Measurements from ENCODE around the gene GCDH. TPM values are rescaled to one million over a fixed set of nuclear protein-coding genes. Genes with fewer than 3 reads are reported as not detected.

GCDH gene
- total RNA-seq, 2 donors from 2014 or later, result 41.5 to 77.2 TPM

DNA sequence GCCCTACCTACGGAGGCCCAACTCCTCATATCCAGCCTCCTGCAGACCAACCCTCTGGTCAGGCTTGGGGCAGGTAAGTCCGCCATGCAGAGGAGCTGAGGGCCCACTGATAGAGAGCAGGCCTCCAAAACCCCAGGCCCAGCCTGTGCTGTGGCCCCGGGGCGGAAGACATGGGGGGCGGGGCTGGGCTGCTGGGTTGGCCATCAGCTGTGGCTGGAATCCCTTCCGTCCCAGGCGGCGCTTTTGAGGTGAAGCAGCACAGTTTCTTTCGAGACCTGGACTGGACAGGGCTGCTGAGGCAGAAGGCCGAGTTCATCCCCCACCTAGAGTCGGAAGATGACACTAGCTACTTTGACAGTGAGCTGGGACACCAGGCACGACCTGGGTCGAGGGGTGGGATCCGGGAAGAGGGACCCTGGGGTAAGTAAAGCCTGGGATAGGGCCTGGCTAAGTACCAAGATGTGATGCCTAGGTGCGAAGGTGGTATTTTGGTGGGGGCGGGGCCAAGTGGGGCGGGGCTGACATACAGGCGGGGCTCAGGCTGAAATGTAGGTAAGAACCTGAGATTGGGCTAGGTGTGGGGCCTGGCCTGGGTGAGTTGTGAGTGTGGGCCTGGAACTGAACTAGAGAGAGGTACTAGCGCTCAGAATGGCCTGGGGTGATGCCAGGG, 25.1 kb upstream of the GCDH start:
- Mint-ChIP-seq H3K36me3 (no peaks in the 10 kb centered on the region), H3K4me3 (peak overlapping the region; percentile 48), H3K4me1 (ENCODE audit: low read depth in 2 of 2) (peaks cover 8% of the 10 kb centered on the region in 2 donors), H3K27ac (peak overlapping the region in 1 of 2 donors; percentile 50), H3K27me3 (peaks cover 0 to 2% of the 10 kb centered on the region in 2 donors), H3K9me3 (no peaks in the 10 kb centered on the region)
- no peak for DNase-seq (ENCODE audit: low spot score)
- ATAC-seq, result no peak

- ATAC-seq (no peak), DNase-seq (ENCODE audit: low spot score) (peak; percentile 39)
- Mint-ChIP-seq H3K4me1 (ENCODE audit: low read depth in 2 of 2) (peaks cover 8% of the 10 kb centered on the region in 2 donors), H3K27me3 (peaks cover 0 to 2% of the 10 kb centered on the region in 2 donors), H3K9me3 (no peaks in the 10 kb centered on the region), H3K27ac (peak overlapping the region in 1 of 2 donors; percentile 50), H3K4me3 (peak overlapping the region; percentile 48), H3K36me3 (no peaks in the 10 kb centered on the region)
Measured at GRCh38 chr19:12866416-12867119, 24.4 kb upstream of the GCDH start.

- no peak overlapping the region for H3K27ac Mint-ChIP-seq
- peaks cover 0 to 2% of the 10 kb centered on the region in 2 donors for H3K27me3 Mint-ChIP-seq
- DNase-seq (ENCODE audit: low spot score) (peak; percentile 80), ATAC-seq (peak; percentile 74 to 87)
- no peaks in the 10 kb centered on the region for H3K9me3 Mint-ChIP-seq
- peaks cover 8 to 14% of the 10 kb centered on the region in 2 donors for H3K4me1 Mint-ChIP-seq (ENCODE audit: low read depth in 2 of 2)
- no peaks in the 10 kb centered on the region for H3K36me3 Mint-ChIP-seq
- H3K4me3 Mint-ChIP-seq, result peak overlapping the region; percentile 48
Measured at GRCh38 chr19:12867120-12868099, 23.6 kb upstream of the GCDH start.

GRCh38 chr19:12868540-12869112, 22.3 kb upstream of the GCDH start:
- ATAC-seq (no peak), DNase-seq (ENCODE audit: low spot score) (peak; percentile 49)
- Mint-ChIP-seq H3K36me3 (no peaks in the 10 kb centered on the region), H3K4me1 (ENCODE audit: low read depth in 2 of 2) (peaks cover 8 to 22% of the 10 kb centered on the region in 2 donors), H3K27me3 (peaks cover 0 to 2% of the 10 kb centered on the region in 2 donors), H3K27ac (no peak overlapping the region), H3K4me3 (no peak overlapping the region), H3K9me3 (no peaks in the 10 kb centered on the region)

GRCh38 chr19:12871681-12872080, 19.3 kb upstream of the GCDH start:
- no peak overlapping the region for H3K27ac Mint-ChIP-seq
- ATAC-seq (no peak), DNase-seq (ENCODE audit: low spot score) (peak; percentile 31)
- H3K36me3 Mint-ChIP-seq, result no peaks in the 10 kb centered on the region
- peaks cover 6 to 20% of the 10 kb centered on the region in 2 donors for H3K4me1 Mint-ChIP-seq (ENCODE audit: low read depth in 2 of 2)
- H3K27me3 Mint-ChIP-seq, result no peaks in the 10 kb centered on the region
- H3K9me3 Mint-ChIP-seq, result no peaks in the 10 kb centered on the region
- no peak overlapping the region for H3K4me3 Mint-ChIP-seq

DNA sequence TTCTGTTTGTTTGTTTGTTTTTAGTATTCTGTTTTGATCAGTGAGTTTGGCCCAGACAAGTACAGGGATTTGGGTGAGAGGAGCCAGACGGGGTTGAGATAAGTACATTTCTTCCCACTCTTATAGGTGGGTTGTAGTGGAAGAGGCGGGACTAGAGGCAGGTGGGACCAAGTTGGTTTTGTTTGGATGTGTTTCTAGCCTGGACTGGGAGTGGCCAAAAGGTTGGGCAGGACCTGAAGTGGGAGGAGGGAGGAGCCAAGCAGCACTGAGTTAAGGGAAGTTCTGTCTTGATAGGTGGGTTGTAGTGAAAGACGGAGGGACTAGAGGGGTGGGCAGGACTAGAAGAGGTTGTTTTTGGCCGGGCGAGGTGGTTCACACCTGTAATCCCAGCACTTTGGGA, 18.7 kb upstream of the GCDH start:
- Mint-ChIP-seq H3K9me3 (no peaks in the 10 kb centered on the region), H3K36me3 (no peaks in the 10 kb centered on the region), H3K27ac (no peak overlapping the region), H3K27me3 (no peaks in the 10 kb centered on the region), H3K4me1 (ENCODE audit: low read depth in 2 of 2) (peaks cover under 1 to 16% of the 10 kb centered on the region in 2 donors), H3K4me3 (no peak overlapping the region)
- ATAC-seq, result no peak
- no peak for DNase-seq (ENCODE audit: low spot score)

DNA sequence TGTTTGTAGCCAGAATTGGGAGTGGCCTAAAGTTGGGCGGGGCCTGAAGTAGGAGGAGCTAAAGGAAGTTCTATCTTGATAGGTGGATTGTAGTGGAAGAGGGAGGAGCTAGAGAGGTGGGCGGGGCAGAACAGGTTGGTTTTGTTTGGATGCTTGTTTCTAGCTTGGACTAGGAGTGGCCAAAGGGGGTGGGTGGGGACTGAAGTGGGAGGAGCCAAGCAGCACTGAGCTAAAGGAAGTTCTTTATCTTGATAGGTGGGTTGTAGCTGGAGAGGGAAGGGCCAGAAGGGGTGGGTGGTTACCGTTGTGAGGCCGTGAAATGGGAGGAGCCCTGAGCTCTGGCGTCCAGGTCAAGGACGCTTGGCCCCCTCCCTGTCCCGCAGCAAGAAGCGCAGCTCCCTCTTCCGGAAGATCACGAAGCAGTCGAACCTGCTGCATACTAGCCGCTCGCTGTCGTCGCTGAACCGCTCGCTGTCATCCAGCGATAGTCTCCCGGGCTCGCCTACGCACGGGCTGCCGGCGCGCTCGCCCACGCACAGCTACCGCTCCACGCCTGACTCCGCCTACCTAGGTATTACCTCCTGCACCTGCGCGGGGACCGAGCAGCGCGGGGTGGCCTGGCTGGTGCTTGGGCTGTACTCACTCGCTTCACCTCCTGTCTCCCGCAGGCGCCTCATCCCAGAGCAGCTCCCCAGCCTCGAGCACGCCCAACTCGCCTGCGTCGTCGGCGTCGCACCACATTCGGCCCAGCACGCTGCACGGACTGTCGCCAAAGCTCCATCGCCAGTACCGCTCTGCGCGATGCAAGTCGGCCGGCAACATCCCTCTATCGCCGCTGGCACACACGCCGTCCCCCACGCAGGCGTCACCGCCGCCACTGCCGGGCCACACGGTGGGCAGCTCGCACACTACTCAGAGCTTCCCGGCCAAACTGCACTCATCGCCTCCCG, 17.7 kb upstream of the GCDH start:
- Mint-ChIP-seq H3K4me3 (no peak overlapping the region), H3K27ac (no peak overlapping the region), H3K27me3 (no peaks in the 10 kb centered on the region), H3K4me1 (ENCODE audit: low read depth in 2 of 2) (peaks cover 0 to 16% of the 10 kb centered on the region in 2 donors), H3K9me3 (no peaks in the 10 kb centered on the region), H3K36me3 (no peaks in the 10 kb centered on the region)
- ATAC-seq (peak; percentile 59 to 91), DNase-seq (ENCODE audit: low spot score) (peak; percentile 67)

DNA sequence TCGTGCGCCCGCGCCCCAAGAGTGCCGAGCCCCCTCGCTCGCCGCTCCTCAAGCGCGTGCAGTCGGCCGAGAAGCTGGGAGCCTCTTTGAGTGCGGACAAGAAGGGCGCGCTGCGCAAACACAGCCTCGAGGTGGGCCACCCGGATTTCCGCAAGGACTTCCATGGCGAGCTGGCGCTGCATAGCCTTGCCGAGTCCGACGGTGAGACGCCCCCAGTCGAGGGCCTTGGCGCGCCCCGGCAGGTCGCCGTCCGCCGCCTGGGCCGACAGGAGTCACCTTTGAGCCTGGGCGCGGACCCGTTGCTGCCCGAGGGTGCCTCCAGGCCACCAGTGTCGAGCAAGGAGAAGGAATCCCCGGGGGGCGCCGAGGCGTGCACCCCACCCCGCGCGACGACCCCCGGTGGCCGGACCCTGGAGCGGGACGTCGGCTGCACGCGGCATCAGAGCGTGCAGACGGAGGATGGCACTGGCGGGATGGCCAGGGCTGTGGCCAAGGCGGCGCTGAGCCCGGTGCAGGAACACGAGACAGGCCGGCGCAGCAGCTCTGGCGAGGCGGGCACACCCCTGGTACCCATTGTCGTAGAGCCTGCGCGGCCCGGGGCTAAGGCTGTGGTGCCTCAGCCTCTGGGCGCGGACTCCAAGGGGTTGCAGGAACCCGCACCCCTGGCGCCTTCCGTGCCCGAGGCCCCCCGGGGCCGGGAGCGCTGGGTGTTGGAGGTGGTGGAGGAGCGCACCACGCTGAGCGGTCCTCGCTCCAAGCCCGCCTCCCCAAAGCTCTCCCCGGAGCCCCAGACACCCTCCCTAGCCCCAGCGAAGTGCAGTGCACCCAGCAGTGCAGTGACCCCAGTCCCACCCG, 16.8 kb upstream of the GCDH start:
- DNase-seq (ENCODE audit: low spot score) (peak; percentile 56), ATAC-seq (no peak)
- no peaks in the 10 kb centered on the region for H3K27me3 Mint-ChIP-seq
- no peaks in the 10 kb centered on the region for H3K36me3 Mint-ChIP-seq
- no peak overlapping the region for H3K4me3 Mint-ChIP-seq
- H3K27ac Mint-ChIP-seq, result no peak overlapping the region
- H3K9me3 Mint-ChIP-seq, result no peaks in the 10 kb centered on the region
- H3K4me1 Mint-ChIP-seq (ENCODE audit: low read depth in 2 of 2), result peaks cover 0 to 16% of the 10 kb centered on the region in 2 donors

DNA sequence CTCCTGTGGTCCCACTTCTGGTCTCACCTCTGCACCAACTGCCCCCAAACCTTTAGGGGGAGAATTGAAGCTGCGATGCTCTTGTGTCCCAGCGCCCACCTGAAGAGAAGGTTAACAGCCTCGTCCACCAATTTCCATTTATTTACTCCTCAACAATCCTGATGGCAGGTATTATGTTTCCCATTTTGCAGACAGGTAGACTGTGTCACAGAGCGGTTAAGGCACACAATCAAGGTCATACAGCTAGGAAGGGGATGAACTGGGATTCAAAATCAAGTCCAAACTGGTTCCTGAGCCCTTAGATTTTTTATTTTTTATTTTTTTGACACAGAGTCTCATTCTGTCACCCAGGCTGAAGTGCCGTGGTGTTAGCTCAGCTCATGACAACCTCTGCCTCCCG, 15.9 kb upstream of the GCDH start:
- DNase-seq (ENCODE audit: low spot score) (no peak), ATAC-seq (no peak)
- no peaks in the 10 kb centered on the region for H3K9me3 Mint-ChIP-seq
- peaks cover 0 to 16% of the 10 kb centered on the region in 2 donors for H3K4me1 Mint-ChIP-seq (ENCODE audit: low read depth in 2 of 2)
- H3K36me3 Mint-ChIP-seq, result no peaks in the 10 kb centered on the region
- H3K4me3 Mint-ChIP-seq, result no peak overlapping the region
- H3K27me3 Mint-ChIP-seq, result no peaks in the 10 kb centered on the region
- no peak overlapping the region for H3K27ac Mint-ChIP-seq

GRCh38 chr19:12880551-12881171, 10.3 kb upstream of the GCDH start:
- Mint-ChIP-seq H3K36me3 (no peaks in the 10 kb centered on the region), H3K27ac (peak overlapping the region; percentile 63 to 78), H3K4me1 (ENCODE audit: low read depth in 2 of 2) (peaks cover 12 to 15% of the 10 kb centered on the region in 2 donors), H3K9me3 (no peaks in the 10 kb centered on the region), H3K4me3 (peak overlapping the region; percentile 83), H3K27me3 (no peaks in the 10 kb centered on the region)
- ATAC-seq, result peak; percentile 3 to 34
- DNase-seq (ENCODE audit: low spot score), result no peak

DNA sequence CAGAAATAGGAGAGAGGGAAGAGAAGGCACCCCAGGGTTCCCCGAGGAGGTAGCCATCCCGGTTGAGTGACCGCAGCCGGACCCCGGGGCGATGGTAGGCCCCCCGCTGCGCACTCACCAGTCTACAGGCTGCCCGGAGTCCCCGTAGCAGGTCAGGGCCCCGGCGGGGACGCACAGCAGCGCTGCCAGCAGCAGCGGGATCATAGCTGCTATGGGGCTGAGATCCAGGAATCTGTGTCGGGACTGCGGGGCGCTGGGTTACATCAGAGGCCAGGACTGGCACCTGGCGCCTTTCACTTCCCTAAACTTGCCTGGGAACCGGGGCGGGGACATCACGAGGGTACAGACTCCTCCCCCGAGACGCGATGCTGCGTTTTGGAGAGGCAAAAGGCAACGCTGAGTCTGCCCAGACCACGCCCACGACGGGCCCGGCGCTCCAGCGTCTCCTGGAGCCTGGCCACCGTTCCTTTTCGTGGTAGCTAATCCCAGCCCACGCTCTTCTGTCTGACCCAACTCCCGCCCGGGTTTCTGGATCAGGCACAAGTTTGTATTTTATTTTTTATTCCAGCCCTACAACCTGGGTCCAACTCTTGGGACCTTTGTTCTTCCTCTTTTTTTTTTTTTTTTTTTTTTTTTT, 9.7 kb upstream of the GCDH start, which contains the start of gene DNASE2:
Gene DNASE2 (minus strand): TSS at position 278 of the 637 bp plus-strand sequence. CDS start 74 bp downstream, at position 204.
- peak within 1 kb of the TSS; percentile 63 to 78 for H3K27ac Mint-ChIP-seq

More for the DNA sequence above, 9.7 kb upstream of the GCDH start, which contains the start of gene DNASE2:
- H3K4me1 Mint-ChIP-seq (ENCODE audit: low read depth in 2 of 2), result peaks cover 12 to 15% of the 10 kb centered on the region in 2 donors
- no peaks in the 10 kb centered on the region for H3K27me3 Mint-ChIP-seq
- no peaks in the 10 kb centered on the region for H3K36me3 Mint-ChIP-seq
- no peaks in the 10 kb centered on the region for H3K9me3 Mint-ChIP-seq
- ATAC-seq (peak; percentile 89 to 93), DNase-seq (ENCODE audit: low spot score) (peak; percentile 90)
- H3K4me3 Mint-ChIP-seq, result peak within 1 kb of the TSS; percentile 83

Data from natural killer cell treated with Interleukin-12 subunit alpha and Interleukin-12 subunit beta and Interleukin-15 and Interleukin-18, amount 100 ng/mL, for 72 hours (primary cell).